Psoas muscle (tissue), 8 donors: ENCODE results near the gene THBS2. TPM values are rescaled to one million over a fixed set of nuclear protein-coding genes. Genes with fewer than 3 reads are reported as not detected.

Experiments
- ATAC-seq, 4 donors: fragments of 200-7000 bp; cut with Tn5 transposase; one replicate each; pipeline ENCODE4 v1.9.1; 2020; ENCODE audit warnings: moderate library complexity in 3 of 4, mild to moderate bottlenecking in 2 of 4
- DNase-seq, 2 donors: peaks; one replicate each; pipeline ENCODE4 v3.0.0-alpha.2; 2020
- H3K27ac ChIP-seq: fragments of 200-600 bp; one replicate; pipeline ENCODE4 v1.8.0; 2022
- H3K27me3 ChIP-seq, 3 donors: fragments of 200-600 bp in 1 of 3; one replicate each; pipeline versions ENCODE4 v1.6.1 to v1.8.0; 2013 to 2022; ENCODE audit warnings: low read length in 2 of 3, mild to moderate bottlenecking in 2 of 3, moderate library complexity in 1 of 3; ENCODE audit not compliant: insufficient read depth in 3 of 3
- H3K36me3 ChIP-seq, 2 donors: fragments of 200-600 bp in 1 of 2; one replicate each; pipeline versions ENCODE4 v1.6.1 to v1.8.0; 2013 to 2022; ENCODE audit warnings: low read depth in 1 of 2, mild to moderate bottlenecking in 1 of 2, moderate library complexity in 1 of 2; ENCODE audit not compliant: insufficient read depth in 1 of 2
- H3K4me1 ChIP-seq: fragments of 200-600 bp; one replicate; pipeline ENCODE4 v1.8.0; 2022
- H3K4me3 ChIP-seq: fragments of 200-600 bp; one replicate; pipeline ENCODE4 v1.8.0; 2022; ENCODE audit warnings: mild to moderate bottlenecking
- H3K9me3 ChIP-seq: fragments of 200-600 bp; one replicate; pipeline ENCODE4 v1.8.0; 2022
- WGBS, 3 donors: extraction: QIAGEN DNeasy Blood & Tissue Kit; methylation state at CpG; one replicate each; pipeline versions ENCODE4 v1.1.6 to v1.1.7; 2013; 5-methylcytosine and 5-hydroxymethylcytosine counted together
- intact Hi-C, 2 donors: fragments of 100-400 bp; cut with DNase I; formaldehyde crosslinking; loops; one replicate each; pipeline versions ENCODE4 v1.11.0 to v1.14.2; 2022
- polyA plus RNA-seq, 3 donors: library from polyadenylated mRNA; stranded (reverse); fragments of 200-250 nt; gene quantifications; one replicate each; pipeline ENCODE4 v1.2.3, GENCODE V29; 2013
- total RNA-seq, 4 donors: library from RNA; stranded (reverse); fragmentation: NEBNext Ultra II Directional in 2 of 4; extraction: Animal tissue kit (Norgen Biotek cat#: 25700) in 2 of 4; gene quantifications; one replicate each; pipeline versions ENCODE4 v1.2.1 to v1.2.4, GENCODE V29; 2021 to 2023
- TF ChIP-seq, protein P1 (sequence below): fragments of 200-600 bp; IDR thresholded peaks from one replicate; pipeline ENCODE4 v1.8.0; 2022; ENCODE audit warnings: antibody characterized with exemption
- donor health status: healthy with polysubstance abuse.
- donor health status: DM: no; HTN: no; CAD: no; lungs with moderate emphysema.
- donor health status: Bipolar disorder and iron deficiency.
- donor health status: healthy.
- donor health status: DM: yes; HTN: yes; CAD: no.
- donor health status: DM: no; HTN: no; CAD: no.
- donor health status: DM: no; HTN: no; CAD: no.
- donor health status: DM: yes; HTN: yes; CAD: no.

Gene THBS2
- total and polyA plus RNA-seq, 7 donors = 0.49 to 9.4 (median 1.6) TPM

DNA sequence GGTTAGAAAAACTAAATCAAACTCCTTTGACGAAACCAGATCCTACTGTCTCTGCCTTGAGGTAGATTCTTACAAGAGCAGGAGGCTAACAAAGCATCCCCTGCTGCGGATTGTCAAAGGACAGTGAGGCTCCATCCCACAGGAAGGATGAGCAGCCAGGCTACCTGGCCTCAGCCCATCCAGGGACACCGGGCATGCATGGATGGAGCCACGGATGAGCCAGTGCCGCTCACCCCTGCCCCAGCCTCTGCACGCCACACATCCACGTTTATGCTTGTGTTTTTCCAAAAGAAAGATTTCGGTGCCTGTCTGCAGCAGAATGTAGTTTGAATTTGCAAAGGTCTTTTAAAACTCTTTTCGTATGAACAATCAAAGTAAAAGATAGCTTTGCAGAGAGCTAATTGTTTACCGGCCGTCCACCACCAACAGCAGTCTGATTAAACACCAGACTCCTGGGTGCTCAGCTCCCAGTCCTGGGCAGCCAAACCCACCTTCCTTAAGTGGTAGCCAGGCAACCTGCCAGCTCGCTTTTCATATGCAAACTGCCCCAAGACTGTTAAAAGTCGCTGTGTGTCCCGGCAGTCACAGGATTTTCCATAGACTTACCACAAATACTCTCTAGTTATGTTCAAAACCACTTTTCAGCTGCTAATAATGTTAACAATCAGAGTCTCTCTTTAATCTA lies 999 bp downstream of the THBS2 start:
- TF ChIP-seq, protein P1, sequence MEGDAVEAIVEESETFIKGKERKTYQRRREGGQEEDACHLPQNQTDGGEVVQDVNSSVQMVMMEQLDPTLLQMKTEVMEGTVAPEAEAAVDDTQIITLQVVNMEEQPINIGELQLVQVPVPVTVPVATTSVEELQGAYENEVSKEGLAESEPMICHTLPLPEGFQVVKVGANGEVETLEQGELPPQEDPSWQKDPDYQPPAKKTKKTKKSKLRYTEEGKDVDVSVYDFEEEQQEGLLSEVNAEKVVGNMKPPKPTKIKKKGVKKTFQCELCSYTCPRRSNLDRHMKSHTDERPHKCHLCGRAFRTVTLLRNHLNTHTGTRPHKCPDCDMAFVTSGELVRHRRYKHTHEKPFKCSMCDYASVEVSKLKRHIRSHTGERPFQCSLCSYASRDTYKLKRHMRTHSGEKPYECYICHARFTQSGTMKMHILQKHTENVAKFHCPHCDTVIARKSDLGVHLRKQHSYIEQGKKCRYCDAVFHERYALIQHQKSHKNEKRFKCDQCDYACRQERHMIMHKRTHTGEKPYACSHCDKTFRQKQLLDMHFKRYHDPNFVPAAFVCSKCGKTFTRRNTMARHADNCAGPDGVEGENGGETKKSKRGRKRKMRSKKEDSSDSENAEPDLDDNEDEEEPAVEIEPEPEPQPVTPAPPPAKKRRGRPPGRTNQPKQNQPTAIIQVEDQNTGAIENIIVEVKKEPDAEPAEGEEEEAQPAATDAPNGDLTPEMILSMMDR = no peak
- intact Hi-C loops = no loop called here
- H3K9me3 ChIP-seq = peaks cover 4% of the 10 kb centered on the region
- peaks cover 3% of the 10 kb centered on the region for H3K4me1 ChIP-seq
- no peak for DNase-seq
- WGBS, 3 donors = 58 to 63% (median 63%) methylated on average over 14 of the region's 14 CpGs
- no peak overlapping the region for H3K27ac ChIP-seq
- peak overlapping the region; percentile 23 for H3K4me3 ChIP-seq
- H3K36me3 ChIP-seq = no peaks in the 10 kb centered on the region
- ATAC-seq = no peak
- H3K27me3 ChIP-seq = peaks cover 0 to 46% (median 8%) of the 10 kb centered on the region in 3 donors

DNA sequence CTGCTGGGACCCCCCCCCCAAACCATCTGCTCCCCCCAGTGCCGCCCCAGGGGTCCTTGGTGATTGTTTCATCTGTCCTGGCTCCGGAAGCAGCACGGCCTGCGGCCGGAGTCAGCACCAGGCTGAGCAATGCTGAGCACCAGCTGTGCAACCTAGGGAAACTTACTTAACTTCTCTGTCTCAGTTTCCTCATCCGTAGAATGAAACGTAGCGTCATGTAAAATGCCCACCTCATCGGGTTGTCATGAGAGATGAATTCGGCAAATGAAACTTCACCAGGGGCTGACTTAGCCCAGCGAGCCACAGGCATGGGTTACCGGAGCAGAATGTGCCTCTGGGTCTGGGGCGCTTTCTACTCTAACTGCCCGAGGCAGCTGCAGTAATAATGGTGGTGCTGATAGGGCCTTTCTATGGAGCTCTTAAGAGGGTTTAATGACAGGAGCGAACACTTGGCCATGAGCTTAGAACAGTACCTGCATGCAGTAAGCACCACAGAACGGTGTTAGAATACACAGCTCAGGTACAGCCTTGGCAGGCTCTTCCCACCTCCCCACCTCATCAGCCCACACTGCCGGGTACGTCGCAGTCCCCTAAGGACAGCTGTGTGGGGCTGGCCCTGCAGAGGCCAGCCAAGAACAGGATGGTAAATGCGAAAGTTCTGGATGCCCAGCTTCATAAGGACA lies 1.7 kb downstream of the THBS2 start:
- Histone ChIP-seq H3K27ac (no peak overlapping the region), H3K9me3 (no peaks in the 10 kb centered on the region), H3K36me3 (no peaks in the 10 kb centered on the region), H3K4me3 (peak overlapping the region; percentile 23), H3K27me3 (peaks cover 0 to 46% (median 8%) of the 10 kb centered on the region in 3 donors), H3K4me1 (peaks cover 3% of the 10 kb centered on the region)
- TF ChIP-seq, protein P1 = no peak
- WGBS, 3 donors = 49 to 56% (median 50%) methylated on average over 20 of the region's 20 CpGs
- DNase-seq = no peak
- ATAC-seq = no peak
- intact Hi-C loops = no loop called here

DNA sequence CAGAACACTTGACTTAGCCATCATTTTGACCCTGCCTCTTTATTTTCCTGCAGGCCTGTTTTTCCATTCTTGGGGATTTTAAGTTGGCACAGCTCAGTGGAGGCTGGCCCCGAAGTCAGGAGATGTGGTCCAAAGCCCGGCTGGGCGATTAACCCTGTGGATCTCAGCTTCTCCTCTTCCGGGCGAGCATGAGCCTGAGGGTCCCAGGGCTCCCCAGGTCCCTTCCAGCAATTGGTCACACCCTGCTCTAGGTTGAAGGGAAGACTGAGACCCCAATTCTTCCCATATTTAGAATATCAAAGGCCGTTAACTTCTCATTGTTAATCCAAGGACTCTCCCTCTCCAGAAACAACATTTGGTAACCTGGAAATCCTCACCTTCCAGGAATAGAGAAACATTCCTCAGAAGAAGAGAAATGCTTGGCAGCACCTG lies 2.3 kb downstream of the THBS2 start:
- WGBS, 3 donors = 27 to 50% (median 36%) methylated on average over 6 of the region's 6 CpGs
- ATAC-seq = no peak
- TF ChIP-seq, protein P1 = no peak
- H3K36me3 ChIP-seq = no peaks in the 10 kb centered on the region
- DNase-seq = no peak
- peak overlapping the region; percentile 23 for H3K4me3 ChIP-seq
- no peaks in the 10 kb centered on the region for H3K9me3 ChIP-seq
- intact Hi-C loops = no loop called here
- H3K27me3 ChIP-seq = peaks cover 0 to 46% (median 8%) of the 10 kb centered on the region in 3 donors
- peaks cover 3% of the 10 kb centered on the region for H3K4me1 ChIP-seq
- H3K27ac ChIP-seq = no peak overlapping the region

DNA sequence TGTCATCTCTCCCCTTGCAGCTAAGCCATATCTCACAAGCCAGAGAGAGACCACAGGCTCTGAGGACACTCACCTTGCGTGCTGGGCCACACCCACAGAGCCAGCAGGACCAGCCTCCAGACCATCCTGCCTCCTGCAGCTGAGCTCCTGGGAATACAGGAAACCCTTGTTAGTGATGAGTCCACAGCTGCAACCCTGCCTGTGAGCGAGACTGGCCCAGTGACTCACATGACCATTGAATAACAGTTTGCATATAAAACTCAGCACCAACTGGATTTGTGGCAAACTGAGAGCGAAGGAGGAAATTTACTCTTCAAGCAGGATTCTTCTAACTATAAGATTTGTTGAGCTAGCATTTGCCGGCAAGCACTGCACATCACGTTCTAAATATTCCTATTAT lies 3.0 kb downstream of the THBS2 start:
- WGBS, 3 donors = 40 to 46% (median 42%) methylated on average over 5 of the region's 5 CpGs
- intact Hi-C loops = no loop called here
- Histone ChIP-seq H3K4me1 (peaks cover 3% of the 10 kb centered on the region), H3K4me3 (peak overlapping the region; percentile 25), H3K27me3 (peaks cover 0 to 39% (median 8%) of the 10 kb centered on the region in 3 donors), H3K9me3 (no peaks in the 10 kb centered on the region), H3K36me3 (no peaks in the 10 kb centered on the region), H3K27ac (no peak overlapping the region)
- no peak for DNase-seq
- peak in 2 of 4 donors; percentile 45 to 58 for ATAC-seq
- TF ChIP-seq, protein P1 = no peak
